Measurements from ENCODE around the gene SLC39A11.

SLC39A11 gene

GRCh38 chr17:72877348-72877747 lies 215.1 kb downstream of the SLC39A11 start:
- Histone ChIP-seq H3K27me3 (ENCODE audit: insufficient read depth, low read depth, severe bottlenecking) (no peaks in the 10 kb centered on the region), H3K4me3 (ENCODE audit: low read depth, low read length) (no peak overlapping the region), H3K9me3 (ENCODE audit: severe bottlenecking) (peaks cover 22% of the 10 kb centered on the region), H3K36me3 (peaks cover 12% of the 10 kb centered on the region), H3K27ac (no peak overlapping the region)
- no peak for DNase-seq
- no peak for TF ChIP-seq CTCF (IDR thresholded peaks at IDR 0.05; ENCODE audit: low read depth, low read length)

GRCh38 chr17:72876413-72876812 lies 216.1 kb downstream of the SLC39A11 start:
- Histone ChIP-seq H3K9me3 (ENCODE audit: severe bottlenecking) (peaks cover 22% of the 10 kb centered on the region), H3K4me3 (ENCODE audit: low read depth, low read length) (no peak overlapping the region), H3K27me3 (ENCODE audit: insufficient read depth, low read depth, severe bottlenecking) (no peaks in the 10 kb centered on the region), H3K27ac (no peak overlapping the region), H3K36me3 (peaks cover 7% of the 10 kb centered on the region)
- DNase-seq, result no peak
- TF ChIP-seq CTCF (IDR thresholded peaks at IDR 0.05; ENCODE audit: low read depth, low read length), result no peak

GRCh38 chr17:72875361-72875760 lies 217.1 kb downstream of the SLC39A11 start:
- Histone ChIP-seq H3K4me3 (ENCODE audit: low read depth, low read length) (no peak overlapping the region), H3K9me3 (ENCODE audit: severe bottlenecking) (peaks cover 22% of the 10 kb centered on the region), H3K27me3 (ENCODE audit: insufficient read depth, low read depth, severe bottlenecking) (no peaks in the 10 kb centered on the region), H3K27ac (no peak overlapping the region), H3K36me3 (peaks cover 7% of the 10 kb centered on the region)
- DNase-seq, result no peak
- no peak for TF ChIP-seq CTCF (IDR thresholded peaks at IDR 0.05; ENCODE audit: low read depth, low read length)

- H3K27ac ChIP-seq, result no peak overlapping the region
These were observed 220.1 kb downstream of the SLC39A11 start for GRCh38 chr17:72872396-72872795.

GRCh38 chr17:72870367-72870985 lies 222.0 kb downstream of the SLC39A11 start:
- no peak for TF ChIP-seq CTCF (IDR thresholded peaks at IDR 0.05; ENCODE audit: low read depth, low read length)

More at GRCh38 chr17:72872396-72872795, 220.1 kb downstream of the SLC39A11 start:
- no peak for DNase-seq
- no peaks in the 10 kb centered on the region; the same call in 1 of the 2 replicates for H3K36me3 ChIP-seq
- peaks cover 13% of the 10 kb centered on the region for H3K9me3 ChIP-seq (ENCODE audit: severe bottlenecking)
- TF ChIP-seq CTCF (IDR thresholded peaks at IDR 0.05; ENCODE audit: low read depth, low read length), result no peak
- no peak overlapping the region for H3K4me3 ChIP-seq (ENCODE audit: low read depth, low read length)
- no peaks in the 10 kb centered on the region for H3K27me3 ChIP-seq (ENCODE audit: insufficient read depth, low read depth, severe bottlenecking)

GRCh38 chr17:72869630-72870029 lies 222.9 kb downstream of the SLC39A11 start:
- H3K36me3 ChIP-seq, result peaks cover 5% of the 10 kb centered on the region; the same call in 1 of the 2 replicates
- H3K27ac ChIP-seq, result no peak overlapping the region
- TF ChIP-seq CTCF (IDR thresholded peaks at IDR 0.05; ENCODE audit: low read depth, low read length), result no peak
- no peak overlapping the region for H3K4me3 ChIP-seq (ENCODE audit: low read depth, low read length)
- peaks cover 8% of the 10 kb centered on the region for H3K9me3 ChIP-seq (ENCODE audit: severe bottlenecking)
- H3K27me3 ChIP-seq (ENCODE audit: insufficient read depth, low read depth, severe bottlenecking), result no peaks in the 10 kb centered on the region
- no peak for DNase-seq

More at GRCh38 chr17:72870367-72870985, 222.0 kb downstream of the SLC39A11 start:
- H3K4me3 ChIP-seq (ENCODE audit: low read depth, low read length), result no peak overlapping the region
- H3K36me3 ChIP-seq, result peaks cover 5% of the 10 kb centered on the region; the same call in 1 of the 2 replicates
- peaks cover 8% of the 10 kb centered on the region for H3K9me3 ChIP-seq (ENCODE audit: severe bottlenecking)
- no peaks in the 10 kb centered on the region for H3K27me3 ChIP-seq (ENCODE audit: insufficient read depth, low read depth, severe bottlenecking)
- DNase-seq, result no peak
- H3K27ac ChIP-seq, result no peak overlapping the region

Data from WERI-Rb-1 (cell line).